DND-41 (cell line): Measurements from ENCODE around the gene SERPINE2.

Experiments used
- EZH2 ChIP-seq: IDR thresholded peaks from 3 replicates; pipeline ENCODE4 v1.6.1; 2012; ENCODE audit warnings: borderline replicate concordance, low read depth, mild to moderate bottlenecking, moderate library complexity, low read length, inconsistent platforms; ENCODE audit not compliant: severe bottlenecking
- TF ChIP-seq, protein P1 (sequence below): IDR thresholded peaks from 2 replicates; pipeline ENCODE4 v1.5.1; 2012; ENCODE audit warnings: borderline replicate concordance, low read length, moderate library complexity, mild to moderate bottlenecking; ENCODE audit not compliant: poor library complexity, severe bottlenecking; ENCODE audit errors: extremely low read depth

DNA sequence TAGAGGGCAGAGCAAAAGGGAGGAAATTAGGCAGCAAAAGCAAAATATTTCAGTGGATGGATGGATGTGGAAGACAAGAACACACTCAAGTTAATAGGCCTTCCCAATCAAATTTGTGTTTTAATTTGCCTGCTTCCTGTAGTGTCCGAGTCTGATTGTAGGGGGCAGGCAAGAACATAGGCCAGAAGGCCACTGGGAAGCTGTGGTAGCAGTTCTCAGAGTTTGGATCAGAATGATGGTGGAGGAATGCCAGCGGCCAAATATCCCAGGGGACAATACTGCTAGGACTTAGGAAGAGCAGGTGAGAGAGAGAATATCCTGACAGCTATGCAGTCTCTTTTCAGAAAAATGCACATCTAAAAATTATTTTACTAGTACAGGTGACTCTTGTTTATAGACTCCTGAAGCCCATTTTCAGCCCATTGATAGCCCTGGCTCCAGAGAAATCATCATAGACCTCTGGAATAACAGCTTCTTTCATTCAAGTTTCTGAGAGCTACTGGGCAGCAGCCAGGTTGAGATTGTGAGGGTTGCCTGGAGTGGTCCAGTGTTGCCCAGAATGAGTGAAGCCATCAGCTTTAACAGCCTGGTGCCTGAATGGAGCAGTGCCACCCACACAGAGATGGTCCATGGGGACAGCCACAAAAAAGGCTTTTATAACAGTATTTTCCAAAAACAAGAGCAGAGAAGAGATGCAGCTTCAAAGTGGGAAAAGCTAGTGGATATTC, 19.1 kb upstream of the SERPINE2 start:
- TF ChIP-seq, protein P1, sequence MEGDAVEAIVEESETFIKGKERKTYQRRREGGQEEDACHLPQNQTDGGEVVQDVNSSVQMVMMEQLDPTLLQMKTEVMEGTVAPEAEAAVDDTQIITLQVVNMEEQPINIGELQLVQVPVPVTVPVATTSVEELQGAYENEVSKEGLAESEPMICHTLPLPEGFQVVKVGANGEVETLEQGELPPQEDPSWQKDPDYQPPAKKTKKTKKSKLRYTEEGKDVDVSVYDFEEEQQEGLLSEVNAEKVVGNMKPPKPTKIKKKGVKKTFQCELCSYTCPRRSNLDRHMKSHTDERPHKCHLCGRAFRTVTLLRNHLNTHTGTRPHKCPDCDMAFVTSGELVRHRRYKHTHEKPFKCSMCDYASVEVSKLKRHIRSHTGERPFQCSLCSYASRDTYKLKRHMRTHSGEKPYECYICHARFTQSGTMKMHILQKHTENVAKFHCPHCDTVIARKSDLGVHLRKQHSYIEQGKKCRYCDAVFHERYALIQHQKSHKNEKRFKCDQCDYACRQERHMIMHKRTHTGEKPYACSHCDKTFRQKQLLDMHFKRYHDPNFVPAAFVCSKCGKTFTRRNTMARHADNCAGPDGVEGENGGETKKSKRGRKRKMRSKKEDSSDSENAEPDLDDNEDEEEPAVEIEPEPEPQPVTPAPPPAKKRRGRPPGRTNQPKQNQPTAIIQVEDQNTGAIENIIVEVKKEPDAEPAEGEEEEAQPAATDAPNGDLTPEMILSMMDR: peak; percentile 4
- TF ChIP-seq EZH2: no peak
